ENCODE data around the gene HAVCR2. TPM values are rescaled to one million over a fixed set of nuclear protein-coding genes. Genes with fewer than 3 reads are reported as not detected.

The HAVCR2 gene
- total RNA-seq, 1 experiment from 2014 or later, result not detected

DNA sequence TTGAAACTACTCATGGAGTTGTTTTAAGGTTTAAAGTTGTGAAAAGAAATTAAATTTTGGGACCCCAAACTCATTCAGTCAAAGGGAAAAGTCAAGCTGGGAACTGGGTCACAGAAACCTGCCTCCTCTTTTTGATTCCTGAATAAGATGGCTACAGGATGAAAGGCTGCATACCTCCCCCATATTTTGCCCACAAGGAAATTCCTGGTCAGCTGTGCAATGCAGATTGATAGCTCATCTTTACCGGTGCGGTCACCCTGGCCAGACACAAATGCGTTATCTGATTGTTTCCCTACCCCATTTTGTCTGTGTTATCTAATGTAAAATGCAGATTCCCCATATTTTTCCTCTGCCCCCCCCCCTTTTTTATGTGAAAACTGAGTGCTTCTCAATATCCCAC is 1.3 kb downstream of the HAVCR2 start:
- H3K9me3 ChIP-seq (ENCODE audit: control insufficient read depth, insufficient read depth, low read depth, low read length), result no peaks in the 10 kb centered on the region
- 0 out of 2 replicates have a peak, but pooled peaks cover 2% of the 10 kb centered on the region for H3K27me3 ChIP-seq (ENCODE audit: control insufficient read depth, insufficient read depth, low read length)
- no peak overlapping the region for H3K4me3 ChIP-seq (ENCODE audit: low read depth in 2 of 2, low read length in 2 of 2)
- ATAC-seq, result no peak
- H3K36me3 ChIP-seq (ENCODE audit: control insufficient read depth, insufficient read depth, low read length), result no peaks in the 10 kb centered on the region
- no peak overlapping the region for H3K27ac ChIP-seq (ENCODE audit: low read length)
- no TSS peak for BruUV-seq (replicated peaks)
- ChIA-PET POLR2A (no interaction called here), CTCF (interaction anchor here (0.6 kb wide), 1 partner anchor 79 kb away, joined by 3 read pairs; no protein-coding TSS in a partner anchor)
- intact Hi-C loops (cut with micrococcal nuclease; ENCODE audit: unreplicated experiment), result no loop called here
- TF ChIP-seq CTCF (IDR thresholded peaks at IDR 0.05) (no peak), TCF7L2 (IDR thresholded peaks at IDR 0.05; ENCODE audit: low read depth, low read length) (no peak), SIN3A (IDR thresholded peaks at IDR 0.05; ENCODE audit: borderline replicate concordance, insufficient read depth, low read depth, low read length) (no peak)
- TF ChIP-seq, protein P1, sequence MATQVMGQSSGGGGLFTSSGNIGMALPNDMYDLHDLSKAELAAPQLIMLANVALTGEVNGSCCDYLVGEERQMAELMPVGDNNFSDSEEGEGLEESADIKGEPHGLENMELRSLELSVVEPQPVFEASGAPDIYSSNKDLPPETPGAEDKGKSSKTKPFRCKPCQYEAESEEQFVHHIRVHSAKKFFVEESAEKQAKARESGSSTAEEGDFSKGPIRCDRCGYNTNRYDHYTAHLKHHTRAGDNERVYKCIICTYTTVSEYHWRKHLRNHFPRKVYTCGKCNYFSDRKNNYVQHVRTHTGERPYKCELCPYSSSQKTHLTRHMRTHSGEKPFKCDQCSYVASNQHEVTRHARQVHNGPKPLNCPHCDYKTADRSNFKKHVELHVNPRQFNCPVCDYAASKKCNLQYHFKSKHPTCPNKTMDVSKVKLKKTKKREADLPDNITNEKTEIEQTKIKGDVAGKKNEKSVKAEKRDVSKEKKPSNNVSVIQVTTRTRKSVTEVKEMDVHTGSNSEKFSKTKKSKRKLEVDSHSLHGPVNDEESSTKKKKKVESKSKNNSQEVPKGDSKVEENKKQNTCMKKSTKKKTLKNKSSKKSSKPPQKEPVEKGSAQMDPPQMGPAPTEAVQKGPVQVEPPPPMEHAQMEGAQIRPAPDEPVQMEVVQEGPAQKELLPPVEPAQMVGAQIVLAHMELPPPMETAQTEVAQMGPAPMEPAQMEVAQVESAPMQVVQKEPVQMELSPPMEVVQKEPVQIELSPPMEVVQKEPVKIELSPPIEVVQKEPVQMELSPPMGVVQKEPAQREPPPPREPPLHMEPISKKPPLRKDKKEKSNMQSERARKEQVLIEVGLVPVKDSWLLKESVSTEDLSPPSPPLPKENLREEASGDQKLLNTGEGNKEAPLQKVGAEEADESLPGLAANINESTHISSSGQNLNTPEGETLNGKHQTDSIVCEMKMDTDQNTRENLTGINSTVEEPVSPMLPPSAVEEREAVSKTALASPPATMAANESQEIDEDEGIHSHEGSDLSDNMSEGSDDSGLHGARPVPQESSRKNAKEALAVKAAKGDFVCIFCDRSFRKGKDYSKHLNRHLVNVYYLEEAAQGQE (IDR thresholded peaks at IDR 0.05; ENCODE audit: insufficient read depth in 1 of 2, low read depth in 2 of 2, low read length in 1 of 2), result no peak
- in situ Hi-C loops (cut with HindIII; ENCODE audit: low pct_unique_long_range_greater_than_20kb, low sequenced_read_pairs), result no loop called here
- DNase-seq (ENCODE audit: low read depth, low spot score), result no peak
- no peaks in the 10 kb centered on the region for H3K4me1 ChIP-seq (ENCODE audit: control insufficient read depth, insufficient read depth, low read length)

DNA sequence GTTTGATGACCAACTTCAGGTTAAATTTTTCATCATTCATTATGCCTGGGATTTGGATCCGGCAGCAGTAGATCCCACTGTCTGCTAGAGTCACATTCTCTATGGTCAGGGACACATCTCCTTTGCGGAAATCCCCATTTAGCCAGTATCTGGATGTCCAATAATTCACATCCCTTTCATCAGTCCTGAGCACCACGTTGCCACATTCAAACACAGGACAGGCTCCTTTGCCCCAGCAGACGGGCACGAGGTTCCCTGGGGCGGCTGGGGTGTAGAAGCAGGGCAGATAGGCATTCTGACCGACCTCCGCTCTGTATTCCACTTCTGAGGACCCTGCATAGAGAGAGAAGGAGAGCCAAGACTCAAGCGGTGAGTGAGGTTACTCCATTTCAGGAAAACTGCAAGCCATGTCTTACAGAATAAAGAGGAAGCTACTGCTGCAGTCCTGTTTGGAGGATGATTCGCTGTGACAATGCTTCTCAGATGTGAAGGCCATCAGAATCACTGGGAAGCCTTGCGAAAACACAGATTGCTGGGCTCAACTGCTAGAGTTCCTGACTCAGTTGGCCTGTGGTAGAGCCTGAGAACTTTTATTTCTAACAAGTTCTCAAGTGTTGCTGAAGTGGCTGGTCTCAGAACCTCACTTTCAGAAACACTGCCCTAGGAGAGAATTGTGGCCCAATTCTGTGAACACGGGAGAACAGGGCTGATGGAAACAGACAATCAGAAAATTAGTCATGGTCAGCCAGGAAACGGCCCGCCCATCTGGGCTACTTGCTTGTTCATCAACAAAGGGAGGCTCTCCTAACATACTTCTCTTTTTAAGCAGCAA is 2.0 kb downstream of the HAVCR2 start:
- intact Hi-C loops (cut with micrococcal nuclease; ENCODE audit: unreplicated experiment) (no loop called here), in situ Hi-C loops (cut with HindIII; ENCODE audit: low pct_unique_long_range_greater_than_20kb, low sequenced_read_pairs) (no loop called here)
- no peak for ATAC-seq
- Histone ChIP-seq H3K27ac (ENCODE audit: low read length) (no peak overlapping the region), H3K4me1 (ENCODE audit: control insufficient read depth, insufficient read depth, low read length) (no peaks in the 10 kb centered on the region), H3K36me3 (ENCODE audit: control insufficient read depth, insufficient read depth, low read length) (no peaks in the 10 kb centered on the region), H3K27me3 (ENCODE audit: control insufficient read depth, insufficient read depth, low read length) (0 out of 2 replicates have a peak, but pooled peaks cover 2% of the 10 kb centered on the region), H3K4me3 (ENCODE audit: low read depth in 2 of 2, low read length in 2 of 2) (no peak overlapping the region), H3K9me3 (ENCODE audit: control insufficient read depth, insufficient read depth, low read depth, low read length) (no peaks in the 10 kb centered on the region)
- ChIA-PET CTCF (interaction anchor here (0.6 kb wide), 1 partner anchor 78 kb away, joined by 3 read pairs; no protein-coding TSS in a partner anchor), POLR2A (no interaction called here)
- TF ChIP-seq, protein P1 (IDR thresholded peaks at IDR 0.05; ENCODE audit: insufficient read depth in 1 of 2, low read depth in 2 of 2, low read length in 1 of 2), result no peak
- TF ChIP-seq TCF7L2 (IDR thresholded peaks at IDR 0.05; ENCODE audit: low read depth, low read length), result no peak
- TF ChIP-seq CTCF (IDR thresholded peaks at IDR 0.05), result no peak
- TF ChIP-seq POLR2AphosphoS5 (IDR thresholded peaks at IDR 0.05; ENCODE audit: low read depth, low read length), result no peak
- no peak for TF ChIP-seq SIN3A (IDR thresholded peaks at IDR 0.05; ENCODE audit: borderline replicate concordance, insufficient read depth, low read depth, low read length)
- BruUV-seq (replicated peaks), result no TSS peak
- no peak for DNase-seq (ENCODE audit: low read depth, low spot score)

Data from Panc1 (cell line).